Suprapubic skin (tissue), 3 donors: ENCODE data around the gene TXNDC11.

ENCODE experiments used
- CTCF ChIP-seq, 2 donors: fragments of 200-600 bp in 1 of 2; fragments of 450-650 bp in 1 of 2; sonication (generic) in 1 of 2; IDR thresholded peaks; one replicate each; pipeline ENCODE4 v1.5.1; 2016 to 2019; ENCODE audit warnings: antibody characterized with exemption in 2 of 2, mild to moderate bottlenecking in 1 of 2, moderate library complexity in 1 of 2
- EP300 ChIP-seq: sonication (generic); formaldehyde crosslinking; IDR thresholded peaks from one replicate; pipeline ENCODE4 v1.6.1; 2017; ENCODE audit warnings: antibody characterized with exemption
- POLR2A ChIP-seq, 2 donors: fragments of 450-650 bp; IDR thresholded peaks; one replicate each; pipeline ENCODE4 v1.6.1; 2017; ENCODE audit warnings: antibody characterized with exemption in 2 of 2, mild to moderate bottlenecking in 2 of 2, moderate library complexity in 2 of 2

DNA sequence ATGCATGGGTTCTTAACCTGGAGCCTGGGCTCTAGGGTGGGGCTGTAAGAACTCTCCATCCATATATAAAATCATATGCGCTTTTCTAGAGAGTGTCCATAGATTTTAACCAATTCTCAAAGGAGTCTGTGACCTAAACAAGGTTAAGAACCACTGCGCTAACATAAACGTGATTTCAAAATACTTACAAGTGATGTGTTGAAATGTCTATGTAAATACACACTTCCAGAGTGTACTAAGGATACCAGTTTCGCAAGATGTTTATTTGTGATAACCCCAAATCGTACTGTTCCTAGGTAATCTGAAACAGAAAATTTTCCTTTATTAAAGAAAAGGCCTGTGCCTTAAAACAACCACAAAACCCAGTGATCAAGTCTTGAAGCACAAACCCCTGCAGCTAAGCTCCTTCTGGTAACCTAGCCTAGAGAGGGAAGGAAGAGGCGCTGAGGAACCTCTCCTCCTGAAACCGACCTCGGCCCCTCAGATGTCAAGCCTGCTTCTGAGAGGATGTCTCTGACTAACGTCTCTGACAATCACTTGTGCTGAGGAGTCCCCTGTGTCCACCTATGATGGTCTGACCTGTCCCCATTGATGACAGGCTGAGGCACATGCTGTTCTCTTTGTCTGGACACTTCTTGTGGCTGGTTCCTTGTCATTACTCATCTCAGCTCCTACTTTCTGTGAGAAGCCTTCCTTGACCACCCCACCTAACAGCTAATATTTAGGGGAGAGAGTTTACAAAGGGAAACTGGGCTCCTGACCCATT is 42.2 kb downstream of the TXNDC11 start:
- TF ChIP-seq CTCF (IDR thresholded peaks at IDR 0.05) (no peak), POLR2A (IDR thresholded peaks at IDR 0.05) (no peak), EP300 (no peak)
